ENCODE measurements around the gene VPS13D.

- no peak for TF ChIP-seq ZNF121 (CRISPR knock-in tag; IDR thresholded peaks at IDR 0.05)
- no peak for TF ChIP-seq MYBL2 (CRISPR knock-in tag; IDR thresholded peaks at IDR 0.05)
- no peak for TF ChIP-seq KAT7 (CRISPR knock-in tag; IDR thresholded peaks at IDR 0.05; ENCODE audit: borderline replicate concordance)
- no peak for TF ChIP-seq CTCF (IDR thresholded peaks at IDR 0.05)
Measured at GRCh38 chr1:12397462-12398450, 167.9 kb downstream of the VPS13D start.

Measured in WTC11 (cell line).